ENCODE measurements around the gene ZRANB2. TPM values are rescaled to one million over a fixed set of nuclear protein-coding genes. Genes with fewer than 3 reads are reported as not detected.

The ZRANB2 gene
- total and polyA plus RNA-seq, 10 of the 15 experiments (the other 5 are each of a cell fraction or from before 2014, with no cell fraction given), result 68.4 to 189 (median 138) TPM

GRCh38 chr1:71080739-71081696, at the start of gene ZRANB2 (continued):
- TF ChIP-seq REST (IDR thresholded peaks at IDR 0.05; ENCODE audit: low read depth, low read length), result no peak
- TF ChIP-seq ZSCAN29 (IDR thresholded peaks at IDR 0.05), result no peak
- peak; percentile 44; the same call in 1 of the 2 replicates for TF ChIP-seq MLLT1 (IDR thresholded peaks at IDR 0.05)
- TF ChIP-seq RFX5 (IDR thresholded peaks at IDR 0.05; ENCODE audit: low read depth, low read length), result no peak
- peak; percentile 69 for TF ChIP-seq ATF7 (IDR thresholded peaks at IDR 0.05; ENCODE audit: low read depth)
- TF ChIP-seq ELK1 (IDR thresholded peaks at IDR 0.05; ENCODE audit: low read depth, low read length), result peak; percentile 82
- TF ChIP-seq SIN3A (IDR thresholded peaks at IDR 0.05; ENCODE audit: low read depth, low read length), result peak; percentile 77; the same call in 1 of the 2 replicates
- 0 out of 2 replicates have a peak, but pooled peaks have one; percentile 46 for TF ChIP-seq TCF7 (IDR thresholded peaks at IDR 0.05; ENCODE audit: borderline replicate concordance)
- no peak for TF ChIP-seq FOS (IDR thresholded peaks at IDR 0.05; ENCODE audit: borderline replicate concordance, extremely low read depth, insufficient read length)
- TF ChIP-seq RAD21 (IDR thresholded peaks at IDR 0.05; ENCODE audit: insufficient read depth, low read depth, low read length), result no peak
- no peak for TF ChIP-seq KDM1A (IDR thresholded peaks at IDR 0.05; ENCODE audit: borderline replicate concordance)
- no peak for TF ChIP-seq DPF2 (IDR thresholded peaks at IDR 0.05)
- TF ChIP-seq E2F4 (IDR thresholded peaks at IDR 0.05; ENCODE audit: low read depth, low read length), result no peak
- no peak for TF ChIP-seq CEBPZ (IDR thresholded peaks at IDR 0.05; ENCODE audit: low read depth, low read length)
- no peak for TF ChIP-seq CHD4 (IDR thresholded peaks at IDR 0.05)
- TF ChIP-seq IRF5 (IDR thresholded peaks at IDR 0.05; ENCODE audit: borderline replicate concordance), result peak; percentile 98

All from GM12878 (cell line).